ENCODE results near the gene ZFR2. TPM values are rescaled to one million over a fixed set of nuclear protein-coding genes. Genes with fewer than 3 reads are reported as not detected.

ZFR2 gene
- polyA plus RNA-seq, 3 donors = not detected

DNA sequence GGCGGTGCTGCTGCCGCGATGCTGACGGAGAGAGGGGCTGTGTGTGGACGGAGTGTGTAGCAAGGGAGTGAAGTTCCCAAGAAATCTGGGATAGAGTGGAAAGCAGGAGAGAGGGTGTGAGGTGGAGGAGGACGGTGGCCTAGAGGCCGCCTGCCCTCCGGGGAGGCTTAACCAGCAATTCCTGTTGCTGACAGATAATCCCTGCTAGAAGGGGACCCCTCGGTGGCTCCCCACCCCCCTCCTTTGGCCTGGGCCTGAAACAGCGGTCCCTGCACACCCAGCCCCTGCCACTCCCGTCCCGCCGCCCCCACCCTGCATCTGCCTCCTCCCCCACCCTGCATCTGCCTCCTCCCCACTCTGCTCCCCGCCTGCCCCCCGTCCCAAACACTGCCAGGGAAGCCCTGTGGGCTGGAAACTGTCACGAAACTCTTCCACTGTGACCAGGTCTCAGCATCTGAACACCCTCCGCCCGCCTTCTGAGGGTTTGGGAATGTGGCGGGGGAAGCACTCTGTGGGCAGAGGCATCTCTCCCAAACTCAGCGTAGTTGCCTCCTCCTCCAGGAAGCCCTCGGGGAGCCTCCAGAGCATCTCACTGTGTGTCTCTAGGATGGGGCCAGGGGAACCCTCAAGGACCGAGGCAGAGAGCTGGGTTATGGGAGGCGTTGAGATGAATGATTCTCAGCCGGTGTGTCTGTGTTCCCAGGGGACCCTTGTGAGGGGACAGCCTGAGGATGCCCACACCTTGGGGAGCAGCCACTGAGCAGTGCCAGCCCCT lies 65.5 kb downstream of the ZFR2 start:
- Histone ChIP-seq H3K36me3 (replicated peaks in 1 of 2; ENCODE audit: control insufficient read depth in 1 of 2, insufficient read depth in 2 of 2, low read length in 2 of 2) (no peaks in the 10 kb centered on the region), H3K4me1 (ENCODE audit: control insufficient read depth in 1 of 2, insufficient read depth in 2 of 2, low read length in 2 of 2) (peaks cover 8 to 12% of the 10 kb centered on the region in 2 donors), H3K9ac (ENCODE audit: insufficient read depth, low read length, poor library complexity, severe bottlenecking) (no peak overlapping the region), H2AFZ (ENCODE audit: insufficient read depth, low read depth, low read length, poor library complexity, severe bottlenecking) (no peak overlapping the region), H3K9me3 (replicated peaks in 1 of 2; ENCODE audit: control insufficient read depth in 1 of 2, insufficient read depth in 1 of 2, low read length in 2 of 2) (peaks cover 7 to 9% of the 10 kb centered on the region in 2 donors), H4K20me1 (ENCODE audit: insufficient read depth, low read length) (no peaks in the 10 kb centered on the region), H3K79me2 (ENCODE audit: insufficient read depth, low read length) (no peaks in the 10 kb centered on the region), H3K27me3 (ENCODE audit: control insufficient read depth in 2 of 2, insufficient read depth in 2 of 2, low read length in 2 of 2) (peaks cover 10 to 34% of the 10 kb centered on the region in 2 donors), H3K27ac (ENCODE audit: low read depth in 1 of 2, low read length in 2 of 2) (no peak overlapping the region), H3K4me2 (replicated peaks; ENCODE audit: extremely low read depth, low read length, poor library complexity, severe bottlenecking) (no peak overlapping the region), H3K4me3 (replicated peaks in 1 of 3; ENCODE audit: low read depth in 2 of 3, low read length in 3 of 3) (no peak overlapping the region)
- intact Hi-C loops (cut with micrococcal nuclease) = no loop called here
- Mint-ChIP-seq H3K4me3 (no peak overlapping the region), H3K36me3 (peaks cover 0 to 2% of the 10 kb centered on the region in 2 donors), H3K27ac (peak overlapping the region in 1 of 7 donors; percentile 83), H3K4me1 (peaks cover 7% of the 10 kb centered on the region), H3K9me3 (peaks cover 0 to 9% (median 3%) of the 10 kb centered on the region in 7 donors), H3K27me3 (ENCODE audit: low read depth in 3 of 3) (peaks cover 44 to 51% (median 48%) of the 10 kb centered on the region in 3 donors)
- DNase-seq = no peak
- TF ChIP-seq, protein P1, sequence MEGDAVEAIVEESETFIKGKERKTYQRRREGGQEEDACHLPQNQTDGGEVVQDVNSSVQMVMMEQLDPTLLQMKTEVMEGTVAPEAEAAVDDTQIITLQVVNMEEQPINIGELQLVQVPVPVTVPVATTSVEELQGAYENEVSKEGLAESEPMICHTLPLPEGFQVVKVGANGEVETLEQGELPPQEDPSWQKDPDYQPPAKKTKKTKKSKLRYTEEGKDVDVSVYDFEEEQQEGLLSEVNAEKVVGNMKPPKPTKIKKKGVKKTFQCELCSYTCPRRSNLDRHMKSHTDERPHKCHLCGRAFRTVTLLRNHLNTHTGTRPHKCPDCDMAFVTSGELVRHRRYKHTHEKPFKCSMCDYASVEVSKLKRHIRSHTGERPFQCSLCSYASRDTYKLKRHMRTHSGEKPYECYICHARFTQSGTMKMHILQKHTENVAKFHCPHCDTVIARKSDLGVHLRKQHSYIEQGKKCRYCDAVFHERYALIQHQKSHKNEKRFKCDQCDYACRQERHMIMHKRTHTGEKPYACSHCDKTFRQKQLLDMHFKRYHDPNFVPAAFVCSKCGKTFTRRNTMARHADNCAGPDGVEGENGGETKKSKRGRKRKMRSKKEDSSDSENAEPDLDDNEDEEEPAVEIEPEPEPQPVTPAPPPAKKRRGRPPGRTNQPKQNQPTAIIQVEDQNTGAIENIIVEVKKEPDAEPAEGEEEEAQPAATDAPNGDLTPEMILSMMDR (IDR thresholded peaks at IDR 0.05) = no peak
- 98% methylated on average over 14 of the region's 24 CpGs for WGBS (ENCODE audit: insufficient coverage)

DNA sequence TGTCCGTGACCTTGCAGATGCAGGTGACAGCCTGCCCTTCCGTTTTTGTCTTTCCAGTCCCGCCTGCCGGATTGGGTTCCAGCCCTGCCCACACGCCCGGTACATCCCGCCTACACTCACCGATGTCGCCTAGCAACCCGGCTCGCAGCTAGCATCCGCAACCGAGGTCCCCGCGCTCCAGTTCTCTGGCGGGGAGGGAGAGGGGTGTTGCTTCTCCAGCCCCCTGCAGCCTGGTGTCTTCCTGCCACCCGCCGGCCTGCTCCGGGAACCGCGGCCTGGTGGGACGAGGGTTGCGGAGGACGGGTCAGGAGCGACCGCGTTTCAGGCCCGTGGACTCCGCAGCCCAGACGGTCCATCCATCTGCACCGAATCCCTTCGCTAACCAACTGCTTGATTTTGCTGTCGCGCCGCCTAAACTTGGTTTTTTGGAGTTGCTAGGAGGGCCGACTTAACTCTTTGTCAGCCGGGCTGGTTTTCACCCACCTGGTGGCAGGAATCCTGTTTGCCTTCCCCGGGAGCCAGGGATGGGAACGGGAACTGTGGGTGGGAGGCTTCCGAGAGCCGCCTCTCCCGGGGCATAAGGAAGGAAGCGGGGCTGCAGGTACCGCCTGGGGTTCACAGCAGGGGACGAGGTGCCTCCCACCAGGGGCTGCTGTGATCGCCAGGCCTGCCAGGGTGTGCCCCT lies 67.3 kb downstream of the ZFR2 start:
- Histone ChIP-seq H3K36me3 (replicated peaks in 1 of 2; ENCODE audit: control insufficient read depth in 1 of 2, insufficient read depth in 2 of 2, low read length in 2 of 2) (no peaks in the 10 kb centered on the region), H3K4me2 (replicated peaks; ENCODE audit: extremely low read depth, low read length, poor library complexity, severe bottlenecking) (no peak overlapping the region), H3K4me3 (replicated peaks in 1 of 3; ENCODE audit: low read depth in 2 of 3, low read length in 3 of 3) (no peak overlapping the region), H3K9me3 (replicated peaks in 1 of 2; ENCODE audit: control insufficient read depth in 1 of 2, insufficient read depth in 1 of 2, low read length in 2 of 2) (peaks cover under 1 to 4% of the 10 kb centered on the region in 2 donors), H4K20me1 (ENCODE audit: insufficient read depth, low read length) (no peaks in the 10 kb centered on the region), H3K27me3 (ENCODE audit: control insufficient read depth in 2 of 2, insufficient read depth in 2 of 2, low read length in 2 of 2) (peaks cover 10 to 34% of the 10 kb centered on the region in 2 donors), H3K27ac (ENCODE audit: low read depth in 1 of 2, low read length in 2 of 2) (no peak overlapping the region), H3K79me2 (ENCODE audit: insufficient read depth, low read length) (no peaks in the 10 kb centered on the region), H3K9ac (ENCODE audit: insufficient read depth, low read length, poor library complexity, severe bottlenecking) (no peak overlapping the region), H3K4me1 (ENCODE audit: control insufficient read depth in 1 of 2, insufficient read depth in 2 of 2, low read length in 2 of 2) (peaks cover 8 to 12% of the 10 kb centered on the region in 2 donors), H2AFZ (ENCODE audit: insufficient read depth, low read depth, low read length, poor library complexity, severe bottlenecking) (peak overlapping the region; percentile 8)
- H3K4me3 Mint-ChIP-seq = peak overlapping the region; percentile 47 to 73
- peak overlapping the region in 1 of 7 donors; percentile 75 for H3K27ac Mint-ChIP-seq
- peaks cover 0 to 2% of the 10 kb centered on the region in 2 donors for H3K36me3 Mint-ChIP-seq
- DNase-seq = no peak
- peaks cover 50 to 55% (median 53%) of the 10 kb centered on the region in 3 donors for H3K27me3 Mint-ChIP-seq (ENCODE audit: low read depth in 3 of 3)
- intact Hi-C loops (cut with micrococcal nuclease) = no loop called here
- H3K9me3 Mint-ChIP-seq = peaks cover 4 to 17% (median 6%) of the 10 kb centered on the region in 7 donors
- WGBS (ENCODE audit: insufficient coverage) = under 1% methylated on average over 35 of the region's 46 CpGs
- peaks cover 7% of the 10 kb centered on the region for H3K4me1 Mint-ChIP-seq
- TF ChIP-seq, protein P1 (IDR thresholded peaks at IDR 0.05) = no peak
